ENCODE data around the gene NEUROD4. TPM values are rescaled to one million over a fixed set of nuclear protein-coding genes. Genes with fewer than 3 reads are reported as not detected.
A peak's percentile ranks its signal among the peaks of the same experiment; 100 is the strongest.

The NEUROD4 gene
- total RNA-seq, 1 experiment from 2014 or later: not detected

DNA sequence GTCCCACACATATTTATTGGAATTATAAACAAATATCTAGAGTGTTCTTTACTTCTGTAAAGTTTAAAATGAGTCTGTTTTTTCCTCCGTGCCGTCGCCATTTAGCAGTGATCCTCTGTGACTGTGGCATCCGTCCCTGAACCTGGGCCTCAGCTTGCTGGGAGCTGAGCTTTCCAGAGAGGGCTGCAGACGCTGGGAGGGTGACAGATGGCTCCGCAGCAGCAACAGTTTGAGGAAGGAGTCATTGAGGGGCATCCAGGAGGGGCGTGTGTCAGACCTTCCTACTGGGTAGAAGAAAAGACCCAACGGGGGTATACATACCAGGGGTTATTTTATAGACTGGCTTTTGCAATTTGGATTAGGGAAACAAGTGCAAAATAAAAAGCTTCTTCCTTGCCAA, 47.9 kb downstream of the NEUROD4 start:
- ChIA-PET CTCF (interaction anchor here (0.6 to 12.0 kb wide), 32 partner anchors 8 to 662 kb away, joined by 3 to 325 read pairs (median 4); partner anchors contain the start of genes CD63 and NEUROD4), POLR2A (interaction anchor here (1.1 to 1.8 kb wide), 2 partner anchors 71 to 75 kb away, joined by 3 to 6 read pairs; no protein-coding TSS in a partner anchor)
- Mint-ChIP-seq H3K4me3 (no peak overlapping the region), H3K4me1 (peaks cover 11% of the 10 kb centered on the region), H3K36me3 (no peaks in the 10 kb centered on the region), H3K9me3 (no peaks in the 10 kb centered on the region), H3K27ac (no peak overlapping the region), H3K27me3 (ENCODE audit: low read depth) (no peaks in the 10 kb centered on the region)
- DNase-seq (ENCODE audit: low spot score) (no peak), ATAC-seq (no peak; the same call in 1 of the 2 replicates)
- TF ChIP-seq MYBL2 (CRISPR knock-in tag; IDR thresholded peaks at IDR 0.05) (no peak), FOXJ3 (CRISPR knock-in tag; IDR thresholded peaks at IDR 0.05; ENCODE audit: borderline replicate concordance) (no peak), ESRRA (CRISPR knock-in tag; IDR thresholded peaks at IDR 0.05; ENCODE audit: borderline replicate concordance) (no peak), ZNF232 (CRISPR knock-in tag; IDR thresholded peaks at IDR 0.05) (no peak), ZNF121 (CRISPR knock-in tag; IDR thresholded peaks at IDR 0.05) (no peak), PRRX2 (CRISPR knock-in tag; IDR thresholded peaks at IDR 0.05) (no peak), JAZF1 (CRISPR knock-in tag; IDR thresholded peaks at IDR 0.05) (no peak), OVOL2 (CRISPR knock-in tag; IDR thresholded peaks at IDR 0.05; ENCODE audit: borderline replicate concordance) (no peak), NR3C1 (CRISPR knock-in tag; conservative IDR thresholded peaks at IDR 0.05; ENCODE audit: low read depth) (no peak)
- TF ChIP-seq, protein P1, sequence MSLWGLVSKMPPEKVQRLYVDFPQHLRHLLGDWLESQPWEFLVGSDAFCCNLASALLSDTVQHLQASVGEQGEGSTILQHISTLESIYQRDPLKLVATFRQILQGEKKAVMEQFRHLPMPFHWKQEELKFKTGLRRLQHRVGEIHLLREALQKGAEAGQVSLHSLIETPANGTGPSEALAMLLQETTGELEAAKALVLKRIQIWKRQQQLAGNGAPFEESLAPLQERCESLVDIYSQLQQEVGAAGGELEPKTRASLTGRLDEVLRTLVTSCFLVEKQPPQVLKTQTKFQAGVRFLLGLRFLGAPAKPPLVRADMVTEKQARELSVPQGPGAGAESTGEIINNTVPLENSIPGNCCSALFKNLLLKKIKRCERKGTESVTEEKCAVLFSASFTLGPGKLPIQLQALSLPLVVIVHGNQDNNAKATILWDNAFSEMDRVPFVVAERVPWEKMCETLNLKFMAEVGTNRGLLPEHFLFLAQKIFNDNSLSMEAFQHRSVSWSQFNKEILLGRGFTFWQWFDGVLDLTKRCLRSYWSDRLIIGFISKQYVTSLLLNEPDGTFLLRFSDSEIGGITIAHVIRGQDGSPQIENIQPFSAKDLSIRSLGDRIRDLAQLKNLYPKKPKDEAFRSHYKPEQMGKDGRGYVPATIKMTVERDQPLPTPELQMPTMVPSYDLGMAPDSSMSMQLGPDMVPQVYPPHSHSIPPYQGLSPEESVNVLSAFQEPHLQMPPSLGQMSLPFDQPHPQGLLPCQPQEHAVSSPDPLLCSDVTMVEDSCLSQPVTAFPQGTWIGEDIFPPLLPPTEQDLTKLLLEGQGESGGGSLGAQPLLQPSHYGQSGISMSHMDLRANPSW (CRISPR knock-in tag; conservative IDR thresholded peaks at IDR 0.05; ENCODE audit: low read depth): no peak
- TF ChIP-seq, protein P2, sequence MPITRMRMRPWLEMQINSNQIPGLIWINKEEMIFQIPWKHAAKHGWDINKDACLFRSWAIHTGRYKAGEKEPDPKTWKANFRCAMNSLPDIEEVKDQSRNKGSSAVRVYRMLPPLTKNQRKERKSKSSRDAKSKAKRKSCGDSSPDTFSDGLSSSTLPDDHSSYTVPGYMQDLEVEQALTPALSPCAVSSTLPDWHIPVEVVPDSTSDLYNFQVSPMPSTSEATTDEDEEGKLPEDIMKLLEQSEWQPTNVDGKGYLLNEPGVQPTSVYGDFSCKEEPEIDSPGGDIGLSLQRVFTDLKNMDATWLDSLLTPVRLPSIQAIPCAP (CRISPR knock-in tag; IDR thresholded peaks at IDR 0.05): no peak
- TF ChIP-seq, protein P3, sequence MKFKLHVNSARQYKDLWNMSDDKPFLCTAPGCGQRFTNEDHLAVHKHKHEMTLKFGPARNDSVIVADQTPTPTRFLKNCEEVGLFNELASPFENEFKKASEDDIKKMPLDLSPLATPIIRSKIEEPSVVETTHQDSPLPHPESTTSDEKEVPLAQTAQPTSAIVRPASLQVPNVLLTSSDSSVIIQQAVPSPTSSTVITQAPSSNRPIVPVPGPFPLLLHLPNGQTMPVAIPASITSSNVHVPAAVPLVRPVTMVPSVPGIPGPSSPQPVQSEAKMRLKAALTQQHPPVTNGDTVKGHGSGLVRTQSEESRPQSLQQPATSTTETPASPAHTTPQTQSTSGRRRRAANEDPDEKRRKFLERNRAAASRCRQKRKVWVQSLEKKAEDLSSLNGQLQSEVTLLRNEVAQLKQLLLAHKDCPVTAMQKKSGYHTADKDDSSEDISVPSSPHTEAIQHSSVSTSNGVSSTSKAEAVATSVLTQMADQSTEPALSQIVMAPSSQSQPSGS (CRISPR knock-in tag; IDR thresholded peaks at IDR 0.05; ENCODE audit: borderline replicate concordance, low read depth): no peak
- TF ChIP-seq, protein P4, sequence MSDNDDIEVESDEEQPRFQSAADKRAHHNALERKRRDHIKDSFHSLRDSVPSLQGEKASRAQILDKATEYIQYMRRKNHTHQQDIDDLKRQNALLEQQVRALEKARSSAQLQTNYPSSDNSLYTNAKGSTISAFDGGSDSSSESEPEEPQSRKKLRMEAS (CRISPR knock-in tag; IDR thresholded peaks at IDR 0.05): no peak

DNA sequence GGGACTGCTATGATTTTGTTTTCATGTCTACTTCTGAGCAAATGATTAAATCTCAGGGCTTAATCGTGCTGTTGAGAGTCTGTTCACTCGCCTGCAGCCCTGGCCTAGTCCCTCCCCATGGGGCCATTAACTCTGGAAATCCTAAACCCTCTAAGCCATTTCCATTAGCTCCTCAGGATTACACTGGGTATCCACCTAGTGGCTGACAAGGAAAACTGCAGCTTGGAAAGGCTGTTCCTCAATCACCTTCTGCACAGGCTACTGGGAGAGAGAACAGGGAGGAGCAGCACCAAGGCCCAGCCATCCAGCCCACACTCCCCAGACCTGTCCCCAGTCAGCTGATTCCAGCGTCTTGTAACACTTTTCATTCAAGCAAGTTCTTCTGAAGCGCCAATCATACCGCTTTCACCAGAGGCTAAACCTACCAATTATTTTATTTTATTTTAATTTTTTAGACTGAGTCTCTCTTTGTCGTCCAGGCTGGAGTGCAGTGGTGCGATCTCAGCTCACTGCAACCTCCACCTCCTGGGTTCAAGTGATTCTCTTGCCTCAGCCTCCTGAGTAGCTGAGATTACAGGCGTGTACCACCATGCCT, 48.7 kb downstream of the NEUROD4 start:
- no peak overlapping the region for H3K4me3 Mint-ChIP-seq
- ChIA-PET POLR2A (interaction anchor here (1.1 to 1.8 kb wide), 2 partner anchors 72 to 75 kb away, joined by 3 to 6 read pairs; no protein-coding TSS in a partner anchor), CTCF (interaction anchor here (0.6 to 12.0 kb wide), 34 partner anchors 9 to 661 kb away, joined by 3 to 325 read pairs (median 4); partner anchors contain the start of genes CD63 and NEUROD4)
- no peaks in the 10 kb centered on the region for H3K36me3 Mint-ChIP-seq
- DNase-seq (ENCODE audit: low spot score) (peak; percentile 47), ATAC-seq (peak; percentile 93)
- H3K27ac Mint-ChIP-seq: no peak overlapping the region
- TF ChIP-seq, protein P5, sequence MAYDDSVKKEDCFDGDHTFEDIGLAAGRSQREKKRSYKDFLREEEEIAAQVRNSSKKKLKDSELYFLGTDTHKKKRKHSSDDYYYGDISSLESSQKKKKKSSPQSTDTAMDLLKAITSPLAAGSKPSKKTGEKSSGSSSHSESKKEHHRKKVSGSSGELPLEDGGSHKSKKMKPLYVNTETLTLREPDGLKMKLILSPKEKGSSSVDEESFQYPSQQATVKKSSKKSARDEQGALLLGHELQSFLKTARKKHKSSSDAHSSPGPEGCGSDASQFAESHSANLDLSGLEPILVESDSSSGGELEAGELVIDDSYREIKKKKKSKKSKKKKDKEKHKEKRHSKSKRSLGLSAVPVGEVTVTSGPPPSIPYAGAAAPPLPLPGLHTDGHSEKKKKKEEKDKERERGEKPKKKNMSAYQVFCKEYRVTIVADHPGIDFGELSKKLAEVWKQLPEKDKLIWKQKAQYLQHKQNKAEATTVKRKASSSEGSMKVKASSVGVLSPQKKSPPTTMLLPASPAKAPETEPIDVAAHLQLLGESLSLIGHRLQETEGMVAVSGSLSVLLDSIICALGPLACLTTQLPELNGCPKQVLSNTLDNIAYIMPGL (CRISPR knock-in tag; IDR thresholded peaks at IDR 0.05): no peak
- no peak for TF ChIP-seq TCF7 (CRISPR knock-in tag; IDR thresholded peaks at IDR 0.05; ENCODE audit: low read depth)
- no peak for TF ChIP-seq IRF2 (CRISPR knock-in tag; IDR thresholded peaks at IDR 0.05; ENCODE audit: borderline replicate concordance, low read depth)
- TF ChIP-seq, protein P6, sequence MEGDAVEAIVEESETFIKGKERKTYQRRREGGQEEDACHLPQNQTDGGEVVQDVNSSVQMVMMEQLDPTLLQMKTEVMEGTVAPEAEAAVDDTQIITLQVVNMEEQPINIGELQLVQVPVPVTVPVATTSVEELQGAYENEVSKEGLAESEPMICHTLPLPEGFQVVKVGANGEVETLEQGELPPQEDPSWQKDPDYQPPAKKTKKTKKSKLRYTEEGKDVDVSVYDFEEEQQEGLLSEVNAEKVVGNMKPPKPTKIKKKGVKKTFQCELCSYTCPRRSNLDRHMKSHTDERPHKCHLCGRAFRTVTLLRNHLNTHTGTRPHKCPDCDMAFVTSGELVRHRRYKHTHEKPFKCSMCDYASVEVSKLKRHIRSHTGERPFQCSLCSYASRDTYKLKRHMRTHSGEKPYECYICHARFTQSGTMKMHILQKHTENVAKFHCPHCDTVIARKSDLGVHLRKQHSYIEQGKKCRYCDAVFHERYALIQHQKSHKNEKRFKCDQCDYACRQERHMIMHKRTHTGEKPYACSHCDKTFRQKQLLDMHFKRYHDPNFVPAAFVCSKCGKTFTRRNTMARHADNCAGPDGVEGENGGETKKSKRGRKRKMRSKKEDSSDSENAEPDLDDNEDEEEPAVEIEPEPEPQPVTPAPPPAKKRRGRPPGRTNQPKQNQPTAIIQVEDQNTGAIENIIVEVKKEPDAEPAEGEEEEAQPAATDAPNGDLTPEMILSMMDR (IDR thresholded peaks at IDR 0.05): peak; percentile 81
- H3K4me1 Mint-ChIP-seq: peaks cover 11% of the 10 kb centered on the region
- H3K9me3 Mint-ChIP-seq: no peaks in the 10 kb centered on the region
- H3K27me3 Mint-ChIP-seq (ENCODE audit: low read depth): no peaks in the 10 kb centered on the region
